Measurements from ENCODE around the gene DENND6B. TPM values are rescaled to one million over a fixed set of nuclear protein-coding genes. Genes with fewer than 3 reads are reported as not detected.
A peak's percentile ranks its signal among the peaks of the same experiment; 100 is the strongest.

DENND6B gene
- total RNA-seq, 1 donor from 2014 or later: 1.0 TPM

DNA sequence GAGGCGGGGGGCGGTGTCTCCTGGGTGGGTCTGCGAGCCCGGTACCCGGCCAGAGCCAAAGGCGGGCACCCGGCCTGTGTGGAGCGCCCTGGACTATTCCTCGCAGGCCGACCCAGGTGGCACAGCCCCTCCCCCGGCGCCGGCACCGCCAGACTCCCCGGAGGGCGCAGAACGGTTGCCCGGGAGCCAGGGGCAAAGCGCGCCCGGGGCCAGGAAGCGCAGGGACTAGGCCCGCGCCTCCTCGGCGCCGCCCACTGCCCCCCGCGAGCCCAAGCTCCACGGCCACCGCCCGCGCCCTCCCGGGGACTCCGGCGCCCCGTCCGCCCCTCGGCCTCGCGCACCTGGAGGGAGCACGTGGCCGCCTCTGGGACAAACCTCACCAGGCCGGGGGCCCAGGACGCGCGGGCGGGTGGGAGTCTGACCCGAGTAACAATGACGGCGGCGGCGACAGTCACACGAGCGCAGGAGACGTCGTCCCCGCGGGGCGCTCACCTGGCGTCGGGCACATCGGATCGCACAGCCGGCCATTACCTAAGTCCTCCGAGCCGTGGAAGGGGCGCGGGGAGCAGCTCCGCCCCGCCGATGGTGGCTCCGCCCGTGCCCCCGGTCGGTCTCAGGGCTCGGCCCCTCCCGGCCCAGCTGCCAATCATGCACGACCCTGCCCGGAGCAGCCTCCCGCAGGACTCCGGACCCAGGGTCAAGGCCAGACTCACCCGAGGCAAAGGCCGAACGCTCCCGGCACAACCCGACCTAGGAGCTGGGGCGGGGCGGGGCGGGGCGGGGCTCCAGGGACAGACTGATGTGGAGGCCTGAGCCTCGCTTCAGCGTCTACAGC is 26.8 kb downstream of the DENND6B start:
- Histone ChIP-seq H4K20me1 (ENCODE audit: low read depth) (peaks cover 98% of the 10 kb centered on the region), H3K27ac (no peak overlapping the region), H3K4me1 (peaks cover 30% of the 10 kb centered on the region), H3K79me2 (ENCODE audit: low read depth) (peaks cover 76% of the 10 kb centered on the region), H3K9me3 (ENCODE audit: low read depth) (no peaks in the 10 kb centered on the region), H3K36me3 (no peaks in the 10 kb centered on the region), H3K4me3 (peak overlapping the region; percentile 53), H2AFZ (replicated peaks) (no peak overlapping the region), H3K4me2 (peak overlapping the region; percentile 94), H3K27me3 (peaks cover 24% of the 10 kb centered on the region), H3F3A (ENCODE audit: low read depth) (peaks cover 6% of the 10 kb centered on the region), H3K9ac (no peak overlapping the region)
- peaks cover 2% of the 10 kb centered on the region for H3K36me3 Mint-ChIP-seq
- TF ChIP-seq, protein P1, sequence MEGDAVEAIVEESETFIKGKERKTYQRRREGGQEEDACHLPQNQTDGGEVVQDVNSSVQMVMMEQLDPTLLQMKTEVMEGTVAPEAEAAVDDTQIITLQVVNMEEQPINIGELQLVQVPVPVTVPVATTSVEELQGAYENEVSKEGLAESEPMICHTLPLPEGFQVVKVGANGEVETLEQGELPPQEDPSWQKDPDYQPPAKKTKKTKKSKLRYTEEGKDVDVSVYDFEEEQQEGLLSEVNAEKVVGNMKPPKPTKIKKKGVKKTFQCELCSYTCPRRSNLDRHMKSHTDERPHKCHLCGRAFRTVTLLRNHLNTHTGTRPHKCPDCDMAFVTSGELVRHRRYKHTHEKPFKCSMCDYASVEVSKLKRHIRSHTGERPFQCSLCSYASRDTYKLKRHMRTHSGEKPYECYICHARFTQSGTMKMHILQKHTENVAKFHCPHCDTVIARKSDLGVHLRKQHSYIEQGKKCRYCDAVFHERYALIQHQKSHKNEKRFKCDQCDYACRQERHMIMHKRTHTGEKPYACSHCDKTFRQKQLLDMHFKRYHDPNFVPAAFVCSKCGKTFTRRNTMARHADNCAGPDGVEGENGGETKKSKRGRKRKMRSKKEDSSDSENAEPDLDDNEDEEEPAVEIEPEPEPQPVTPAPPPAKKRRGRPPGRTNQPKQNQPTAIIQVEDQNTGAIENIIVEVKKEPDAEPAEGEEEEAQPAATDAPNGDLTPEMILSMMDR (IDR thresholded peaks at IDR 0.05): no peak
- TF ChIP-seq EZH2phosphoT487 (IDR thresholded peaks at IDR 0.05) (peak; percentile 66), EZH2 (IDR thresholded peaks at IDR 0.05) (peak; percentile 76)
- H3K9me3 Mint-ChIP-seq: no peaks in the 10 kb centered on the region
- H3K27me3 Mint-ChIP-seq (ENCODE audit: insufficient read depth, low read depth): peaks cover 6% of the 10 kb centered on the region
- H3K27ac Mint-ChIP-seq: no peak overlapping the region
- H3K4me1 Mint-ChIP-seq: peaks cover 34% of the 10 kb centered on the region
- no peak overlapping the region for H3K4me3 Mint-ChIP-seq
- DNase-seq (ENCODE audit: low spot score): peak; percentile 67

DNA sequence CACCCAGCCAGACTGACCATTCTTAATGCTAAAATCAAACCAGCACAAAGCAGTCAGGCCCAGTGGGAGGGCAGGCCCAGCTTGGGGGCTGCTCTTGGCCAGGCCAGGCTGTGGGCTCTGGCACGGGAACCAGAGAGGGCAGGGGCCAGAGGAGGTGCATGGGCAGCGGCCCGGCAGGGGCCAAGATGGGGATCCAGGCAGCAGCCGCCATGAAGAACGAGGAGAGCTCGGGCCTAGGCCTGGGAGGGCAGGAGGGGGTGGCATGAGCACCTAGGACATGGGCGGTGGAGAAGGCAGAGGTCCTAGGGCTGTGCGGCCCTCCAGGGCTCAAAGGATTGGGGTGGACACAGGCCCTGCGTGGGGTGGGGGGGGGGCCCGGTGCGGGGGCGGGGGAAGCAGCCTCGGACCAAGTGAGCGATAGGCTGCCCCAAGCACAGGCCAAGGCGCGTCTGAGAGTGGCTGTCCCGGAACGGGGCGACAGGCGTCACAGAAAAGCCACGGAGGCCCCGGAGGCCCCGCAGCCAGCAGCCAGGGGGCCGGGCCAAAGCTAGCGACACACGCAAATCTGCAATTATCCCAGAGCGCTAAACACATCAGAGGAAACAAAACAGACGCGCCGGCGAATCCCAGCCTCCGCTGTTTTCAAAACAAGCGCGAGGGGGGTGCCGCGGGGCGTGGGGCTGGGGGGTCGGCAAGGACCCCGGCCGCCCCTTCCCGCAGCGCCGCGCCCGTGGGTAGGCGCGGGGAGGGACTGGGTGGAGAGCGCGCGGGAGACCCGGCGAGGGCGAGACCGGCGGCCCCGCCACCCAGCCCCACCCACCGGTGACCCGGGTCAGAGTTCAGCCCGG is 27.7 kb downstream of the DENND6B start:
- H3K9ac ChIP-seq: no peak overlapping the region
- peaks cover 24% of the 10 kb centered on the region for H3K27me3 ChIP-seq
- H3K9me3 ChIP-seq (ENCODE audit: low read depth): no peaks in the 10 kb centered on the region
- peak overlapping the region; percentile 94 for H3K4me2 ChIP-seq
- H3K4me3 Mint-ChIP-seq: peak overlapping the region; percentile 33
- no peak for TF ChIP-seq EZH2 (IDR thresholded peaks at IDR 0.05)
- TF ChIP-seq, protein P1 (IDR thresholded peaks at IDR 0.05): no peak
- peaks cover 2% of the 10 kb centered on the region for H3K36me3 Mint-ChIP-seq
- H3K4me1 Mint-ChIP-seq: peaks cover 36% of the 10 kb centered on the region
- DNase-seq (ENCODE audit: low spot score): peak; percentile 56
- H3K27ac Mint-ChIP-seq: no peak overlapping the region
- H3K4me1 ChIP-seq: peaks cover 28% of the 10 kb centered on the region
- no peaks in the 10 kb centered on the region for H3K9me3 Mint-ChIP-seq
- no peaks in the 10 kb centered on the region for H3K36me3 ChIP-seq
- H3K27ac ChIP-seq: no peak overlapping the region
- no peak overlapping the region for H2AFZ ChIP-seq (replicated peaks)
- peaks cover 75% of the 10 kb centered on the region for H3K79me2 ChIP-seq (ENCODE audit: low read depth)
- H3K4me3 ChIP-seq: peak overlapping the region; percentile 53
- H4K20me1 ChIP-seq (ENCODE audit: low read depth): peaks cover 98% of the 10 kb centered on the region
- H3F3A ChIP-seq (ENCODE audit: low read depth): peaks cover 10% of the 10 kb centered on the region
- H3K27me3 Mint-ChIP-seq (ENCODE audit: insufficient read depth, low read depth): peaks cover 6% of the 10 kb centered on the region

DNA sequence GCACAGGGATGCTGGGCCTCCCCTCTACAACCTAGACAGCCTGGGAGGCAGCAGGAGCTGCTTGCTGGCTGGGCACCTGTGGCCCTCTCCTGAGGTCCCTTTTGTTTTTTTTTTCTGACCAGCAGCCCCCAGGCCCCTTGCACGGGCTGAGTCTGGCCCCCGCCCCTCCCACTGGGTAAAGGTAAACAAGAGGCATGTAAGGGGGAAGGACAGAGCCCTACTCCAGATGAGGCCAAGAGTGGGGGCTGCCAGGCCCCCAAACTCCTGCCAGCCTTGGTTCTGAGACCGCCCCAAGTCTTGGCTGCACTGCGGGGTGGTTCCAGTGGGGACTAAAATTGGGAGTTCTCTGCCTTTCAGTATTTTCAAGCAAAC is 28.6 kb downstream of the DENND6B start:
- Histone ChIP-seq H4K20me1 (ENCODE audit: low read depth) (peaks cover 98% of the 10 kb centered on the region), H3K27me3 (peaks cover 24% of the 10 kb centered on the region), H3K4me3 (no peak overlapping the region), H3K9me3 (ENCODE audit: low read depth) (no peaks in the 10 kb centered on the region), H3K79me2 (ENCODE audit: low read depth) (peaks cover 67% of the 10 kb centered on the region), H3K4me2 (no peak overlapping the region), H2AFZ (replicated peaks) (no peak overlapping the region), H3K27ac (no peak overlapping the region), H3K9ac (no peak overlapping the region), H3F3A (ENCODE audit: low read depth) (peaks cover 17% of the 10 kb centered on the region), H3K4me1 (peaks cover 29% of the 10 kb centered on the region), H3K36me3 (no peaks in the 10 kb centered on the region)
- no peak for DNase-seq (ENCODE audit: low spot score)
- no peaks in the 10 kb centered on the region for H3K9me3 Mint-ChIP-seq
- H3K27ac Mint-ChIP-seq: no peak overlapping the region
- H3K4me1 Mint-ChIP-seq: peaks cover 35% of the 10 kb centered on the region
- H3K4me3 Mint-ChIP-seq: no peak overlapping the region
- H3K36me3 Mint-ChIP-seq: peaks cover 2% of the 10 kb centered on the region
- TF ChIP-seq EZH2 (IDR thresholded peaks at IDR 0.05) (no peak), EZH2phosphoT487 (IDR thresholded peaks at IDR 0.05) (no peak)
- TF ChIP-seq, protein P1 (IDR thresholded peaks at IDR 0.05): no peak
- peaks cover 6% of the 10 kb centered on the region for H3K27me3 Mint-ChIP-seq (ENCODE audit: insufficient read depth, low read depth)

Measured in neural progenitor cell (in vitro differentiated cells).